NT2/D1 (cell line): ENCODE measurements around the gene UBE2J1.

Source experiments
- YY1 ChIP-seq: IDR thresholded peaks from 2 replicates; pipeline ENCODE4 v1.6.1; 2011; ENCODE audit not compliant: insufficient read length, insufficient read depth
- ZNF274 ChIP-seq: IDR thresholded peaks from 2 replicates; pipeline ENCODE4 v1.6.1; 2011; ENCODE audit warnings: mild to moderate bottlenecking, low read depth, low read length

DNA sequence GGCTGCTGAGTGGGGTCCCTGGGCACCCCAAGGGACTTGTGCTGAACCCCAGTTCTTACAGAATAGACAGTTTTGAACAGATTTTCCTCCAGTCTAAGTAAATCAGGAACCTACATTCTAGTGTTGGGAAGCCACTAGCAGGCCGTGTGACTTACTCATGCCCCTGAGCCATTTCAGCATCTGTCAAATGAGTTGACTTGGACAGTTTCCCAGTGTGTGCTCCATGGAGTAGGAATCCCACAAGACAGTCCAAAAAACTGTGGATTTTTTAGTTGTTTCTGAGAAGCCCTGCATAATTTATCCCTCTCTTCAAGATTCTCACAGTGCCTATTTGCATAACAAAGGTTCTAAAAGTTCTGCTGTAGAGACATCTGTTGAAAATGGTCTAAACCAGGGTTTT lies 39.5 kb downstream of the UBE2J1 start:
- no peak for TF ChIP-seq ZNF274
- no peak for TF ChIP-seq YY1
